ENCODE data around the gene CHD6.

- TF ChIP-seq POLR2A (IDR thresholded peaks at IDR 0.05) = no peak
- TF ChIP-seq, protein P1, sequence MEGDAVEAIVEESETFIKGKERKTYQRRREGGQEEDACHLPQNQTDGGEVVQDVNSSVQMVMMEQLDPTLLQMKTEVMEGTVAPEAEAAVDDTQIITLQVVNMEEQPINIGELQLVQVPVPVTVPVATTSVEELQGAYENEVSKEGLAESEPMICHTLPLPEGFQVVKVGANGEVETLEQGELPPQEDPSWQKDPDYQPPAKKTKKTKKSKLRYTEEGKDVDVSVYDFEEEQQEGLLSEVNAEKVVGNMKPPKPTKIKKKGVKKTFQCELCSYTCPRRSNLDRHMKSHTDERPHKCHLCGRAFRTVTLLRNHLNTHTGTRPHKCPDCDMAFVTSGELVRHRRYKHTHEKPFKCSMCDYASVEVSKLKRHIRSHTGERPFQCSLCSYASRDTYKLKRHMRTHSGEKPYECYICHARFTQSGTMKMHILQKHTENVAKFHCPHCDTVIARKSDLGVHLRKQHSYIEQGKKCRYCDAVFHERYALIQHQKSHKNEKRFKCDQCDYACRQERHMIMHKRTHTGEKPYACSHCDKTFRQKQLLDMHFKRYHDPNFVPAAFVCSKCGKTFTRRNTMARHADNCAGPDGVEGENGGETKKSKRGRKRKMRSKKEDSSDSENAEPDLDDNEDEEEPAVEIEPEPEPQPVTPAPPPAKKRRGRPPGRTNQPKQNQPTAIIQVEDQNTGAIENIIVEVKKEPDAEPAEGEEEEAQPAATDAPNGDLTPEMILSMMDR (IDR thresholded peaks at IDR 0.05) = peak in 3 of 4 experiments; percentile 31 to 42 (median 31)
These were observed 206.8 kb downstream of the CHD6 start for GRCh38 chr20:41411391-41411847.

All from prostate gland (tissue), 2 donors.